OCI-LY1 (cell line): ENCODE results near the gene PTPRJ.

Source experiments
- H2AFZ ChIP-seq: fragments of 200-600 bp; sonication (generic), shearing (Covaris generic); 2 replicates; pipeline ENCODE4 v1.6.0; 2014; ENCODE audit warnings: antibody characterized with exemption, mild to moderate bottlenecking, low read length
- H3F3A ChIP-seq: fragments of 200-600 bp; sonication (generic), shearing (Covaris generic); 2 replicates; pipeline ENCODE4 v1.6.0; 2014; ENCODE audit warnings: mild to moderate bottlenecking, antibody characterized with exemption, low read length, moderate library complexity; ENCODE audit not compliant: insufficient read depth
- H3K27ac ChIP-seq: fragments of 200-600 bp; sonication (generic); 2 replicates; pipeline ENCODE4 v1.5.1; 2014; ENCODE audit warnings: low read length, mixed run types, mild to moderate bottlenecking, low read depth; ENCODE audit not compliant: poor library complexity, severe bottlenecking
- H3K27me3 ChIP-seq: fragments of 200-600 bp; sonication (generic); 2 replicates; pipeline ENCODE4 v1.6.0; 2014; ENCODE audit warnings: antibody characterized with exemption, mild to moderate bottlenecking, low read length, moderate library complexity; ENCODE audit not compliant: insufficient read depth
- H3K36me3 ChIP-seq: fragments of 200-600 bp; sonication (generic); 2 replicates; pipeline ENCODE4 v1.6.1; 2014; ENCODE audit warnings: mild to moderate bottlenecking, antibody characterized with exemption, low read length, moderate library complexity, mixed read lengths; ENCODE audit not compliant: insufficient read depth
- H3K4me1 ChIP-seq: fragments of 200-600 bp; sonication (generic); 2 replicates; pipeline ENCODE4 v1.5.1; 2014; ENCODE audit warnings: mild to moderate bottlenecking, low read length, moderate library complexity; ENCODE audit not compliant: insufficient read depth, severe bottlenecking
- H3K4me2 ChIP-seq: fragments of 200-600 bp; sonication (generic), shearing (Covaris generic); 2 replicates; pipeline ENCODE4 v1.6.1; 2014; ENCODE audit warnings: low read length
- H3K4me3 ChIP-seq: fragments of 200-600 bp; sonication (generic); 2 replicates; pipeline ENCODE4 v1.5.1; 2014; ENCODE audit warnings: low read length, low read depth, mild to moderate bottlenecking, mixed read lengths; ENCODE audit not compliant: poor library complexity, severe bottlenecking
- H3K79me2 ChIP-seq: fragments of 200-600 bp; shearing (Covaris generic); 2 replicates; pipeline ENCODE4 v1.6.1; 2016; ENCODE audit warnings: mixed run types, low read length, mixed read lengths; ENCODE audit not compliant: insufficient read depth
- H3K9ac ChIP-seq: fragments of 200-600 bp; sonication (generic), shearing (Covaris generic); 2 replicates; pipeline ENCODE4 v1.6.1; 2014; ENCODE audit warnings: mild to moderate bottlenecking, low read length, mixed read lengths
- H3K9me2 ChIP-seq: fragments of 200-600 bp; sonication (generic), shearing (Covaris generic); 2 replicates; pipeline ENCODE4 v1.6.1; 2014; ENCODE audit warnings: low read depth, mild to moderate bottlenecking, low read length, mixed read lengths
- H3K9me3 ChIP-seq: fragments of 200-600 bp; shearing (Covaris generic); 2 replicates; pipeline ENCODE4 v1.6.1; 2014; ENCODE audit warnings: low read length, mixed read lengths
- H4K20me1 ChIP-seq: fragments of 200-600 bp; sonication (generic), shearing (Covaris generic); 2 replicates; pipeline ENCODE4 v1.6.0; 2016; ENCODE audit warnings: mild to moderate bottlenecking, low read length; ENCODE audit not compliant: insufficient read depth
- CTCF ChIP-seq: fragments of 200-600 bp; sonication (generic), shearing (Covaris generic); IDR thresholded peaks from 2 replicates; pipeline ENCODE4 v1.5.1; 2017; ENCODE audit warnings: mild to moderate bottlenecking, antibody characterized with exemption, low read length, moderate library complexity, mixed read lengths
- EZH2 ChIP-seq: fragments of 200-600 bp; sonication (generic), shearing (Covaris generic); IDR thresholded peaks from 2 replicates; pipeline ENCODE4 v1.8.0; 2017; ENCODE audit warnings: borderline replicate concordance, mixed run types, mild to moderate bottlenecking, antibody characterized with exemption, low read length, moderate library complexity, mixed read lengths

PTPRJ gene

GRCh38 chr11:48075637-48076036 is 95.3 kb downstream of the PTPRJ start:
- Histone ChIP-seq H3K36me3 (peaks cover 26% of the 10 kb centered on the region), H2AFZ (no peak overlapping the region), H4K20me1 (no peaks in the 10 kb centered on the region), H3K4me2 (no peak overlapping the region), H3F3A (no peaks in the 10 kb centered on the region), H3K27me3 (no peaks in the 10 kb centered on the region), H3K4me1 (peaks cover 79% of the 10 kb centered on the region), H3K27ac (peak overlapping the region; percentile 83), H3K9me2 (no peaks in the 10 kb centered on the region), H3K79me2 (peaks cover 75% of the 10 kb centered on the region), H3K9ac (no peak overlapping the region), H3K4me3 (no peak overlapping the region), H3K9me3 (no peaks in the 10 kb centered on the region)
- TF ChIP-seq EZH2 (no peak), CTCF (no peak)

- H3K4me1 ChIP-seq = peaks cover 90% of the 10 kb centered on the region
- no peaks in the 10 kb centered on the region for H3K27me3 ChIP-seq
- no peaks in the 10 kb centered on the region for H3K9me3 ChIP-seq
- peaks cover 87% of the 10 kb centered on the region for H3K79me2 ChIP-seq
- H2AFZ ChIP-seq = no peak overlapping the region
- H3K27ac ChIP-seq = peak overlapping the region; percentile 17
- no peak overlapping the region for H3K4me2 ChIP-seq
- no peaks in the 10 kb centered on the region for H3K9me2 ChIP-seq
- no peaks in the 10 kb centered on the region for H4K20me1 ChIP-seq
- peaks cover 29% of the 10 kb centered on the region for H3K36me3 ChIP-seq
- no peak overlapping the region for H3K4me3 ChIP-seq
- H3F3A ChIP-seq = no peaks in the 10 kb centered on the region
- H3K9ac ChIP-seq = no peak overlapping the region
- TF ChIP-seq EZH2 (no peak), CTCF (no peak)
Observed at GRCh38 chr11:48077251-48077650, 96.9 kb downstream of the PTPRJ start.

- Histone ChIP-seq H3K4me1 (peaks cover 76% of the 10 kb centered on the region), H3K27ac (peak overlapping the region; percentile 89), H3K27me3 (no peaks in the 10 kb centered on the region), H4K20me1 (no peaks in the 10 kb centered on the region), H3K4me3 (peak overlapping the region; percentile 8), H2AFZ (no peak overlapping the region), H3K36me3 (peaks cover 41% of the 10 kb centered on the region), H3K9ac (peak overlapping the region; percentile 26; the same call in 1 of the 2 replicates), H3K79me2 (peaks cover 87% of the 10 kb centered on the region), H3K9me2 (no peaks in the 10 kb centered on the region), H3K4me2 (peak overlapping the region; percentile 49; the same call in 1 of the 2 replicates), H3F3A (no peaks in the 10 kb centered on the region), H3K9me3 (no peaks in the 10 kb centered on the region)
- TF ChIP-seq CTCF (no peak), EZH2 (no peak)
Observed at GRCh38 chr11:48078689-48079088, 98.3 kb downstream of the PTPRJ start.
